Mesenchymal stem cell (in vitro differentiated cells and primary cell): ENCODE results near the gene GAPDHS.

Experiments used
- DNase-seq: peaks from one replicate; pipeline ENCODE4 v3.0.0-alpha.2; 2013
- H2AFZ ChIP-seq: one replicate; pipeline ENCODE4 v1.6.1; 2013; ENCODE audit warnings: low read depth, mild to moderate bottlenecking, control low read depth, inconsistent platforms, low read length, moderate library complexity
- H2AK5ac ChIP-seq: 2 replicates; pipeline ENCODE4 v1.6.1; 2013; ENCODE audit warnings: low read length, moderate library complexity, mild to moderate bottlenecking, inconsistent platforms; ENCODE audit not compliant: severe bottlenecking
- H2BK120ac ChIP-seq: one replicate; pipeline ENCODE4 v1.6.1; 2013; ENCODE audit warnings: low read depth, mild to moderate bottlenecking, inconsistent platforms, low read length, moderate library complexity
- H2BK12ac ChIP-seq, 2 experiments: one replicate each; pipeline ENCODE4 v1.6.1; 2013; ENCODE audit warnings: inconsistent platforms in 2 of 2, low read length in 2 of 2, mild to moderate bottlenecking in 2 of 2, moderate library complexity in 2 of 2, control low read depth in 1 of 2
- H2BK15ac ChIP-seq: one replicate; pipeline ENCODE4 v1.6.1; 2013; ENCODE audit warnings: mild to moderate bottlenecking, low read depth, inconsistent platforms; ENCODE audit not compliant: poor library complexity, severe bottlenecking
- H2BK5ac ChIP-seq: 2 replicates; pipeline ENCODE4 v1.6.1; 2013; ENCODE audit warnings: low read depth, mild to moderate bottlenecking, low read length, control low read depth, inconsistent platforms; ENCODE audit not compliant: poor library complexity, severe bottlenecking
- H3K14ac ChIP-seq, 2 experiments: one replicate each; pipeline ENCODE4 v1.6.1; 2013; ENCODE audit warnings: inconsistent platforms in 2 of 2, low read length in 2 of 2, control low read depth in 1 of 2, mild to moderate bottlenecking in 1 of 2, moderate library complexity in 1 of 2
- H3K18ac ChIP-seq, 2 experiments: one replicate each; pipeline ENCODE4 v1.6.1; 2013; ENCODE audit warnings: inconsistent platforms in 2 of 2, low read length in 2 of 2, control low read depth in 1 of 2, low read depth in 1 of 2, mild to moderate bottlenecking in 1 of 2
- H3K23ac ChIP-seq, 2 experiments: one replicate each; pipeline ENCODE4 v1.6.1; 2013; ENCODE audit warnings: inconsistent platforms in 2 of 2, low read length in 2 of 2, mild to moderate bottlenecking in 2 of 2, moderate library complexity in 2 of 2, control low read depth in 1 of 2
- H3K27ac ChIP-seq: 2 replicates; pipeline ENCODE4 v1.5.1; 2013; ENCODE audit warnings: mild to moderate bottlenecking, moderate library complexity, low read length, control low read depth, inconsistent platforms; ENCODE audit not compliant: poor library complexity, severe bottlenecking
- H3K27me3 ChIP-seq, 2 experiments: 2 replicates each; pipeline versions ENCODE4 v1.6.1 to v1.7.0; 2013; ENCODE audit warnings: low read length in 2 of 2, mild to moderate bottlenecking in 2 of 2, moderate library complexity in 2 of 2, control low read depth in 1 of 2, inconsistent platforms in 1 of 2; ENCODE audit not compliant: control insufficient read depth in 1 of 2, insufficient read depth in 1 of 2
- H3K36me3 ChIP-seq, 2 experiments: 2 replicates each; pipeline versions ENCODE4 v1.6.1 to v1.7.0; 2013; ENCODE audit warnings: low read length in 2 of 2, control low read depth in 1 of 2, inconsistent platforms in 1 of 2, low read depth in 1 of 2, mild to moderate bottlenecking in 1 of 2; ENCODE audit not compliant: insufficient read depth in 2 of 2, control insufficient read depth in 1 of 2
- H3K4ac ChIP-seq, 2 experiments: one replicate each; pipeline ENCODE4 v1.6.1; 2013; ENCODE audit warnings: inconsistent platforms in 2 of 2, low read length in 2 of 2, mild to moderate bottlenecking in 2 of 2, moderate library complexity in 2 of 2, control low read depth in 1 of 2, low read depth in 1 of 2
- H3K4me1 ChIP-seq: 2 replicates; pipeline ENCODE4 v1.6.1; 2013; ENCODE audit warnings: low read depth, low read length, control low read depth; ENCODE audit not compliant: control insufficient read depth, insufficient read depth
- H3K4me2 ChIP-seq: 2 replicates; pipeline ENCODE4 v1.6.1; 2013; ENCODE audit warnings: low read length, mild to moderate bottlenecking, inconsistent platforms; ENCODE audit not compliant: poor library complexity, severe bottlenecking
- H3K4me3 ChIP-seq, 2 experiments: 2 replicates each; pipeline versions ENCODE4 v1.5.1 to v1.7.0; 2013; ENCODE audit warnings: low read length in 2 of 2, mild to moderate bottlenecking in 2 of 2, control low read depth in 1 of 2, low read depth in 1 of 2; ENCODE audit not compliant: insufficient read depth in 1 of 2
- H3K79me1 ChIP-seq: replicated peaks from 2 replicates; pipeline ENCODE4 v1.6.1; 2013; ENCODE audit warnings: mild to moderate bottlenecking, control low read depth, low read length, inconsistent platforms; ENCODE audit not compliant: poor library complexity, severe bottlenecking
- H3K9ac ChIP-seq: 2 replicates; pipeline ENCODE4 v1.7.0; 2013; ENCODE audit warnings: mild to moderate bottlenecking, low read length, moderate library complexity
- H3K9me3 ChIP-seq: 2 replicates; pipeline ENCODE4 v1.7.0; 2013; ENCODE audit warnings: mild to moderate bottlenecking, low read length; ENCODE audit not compliant: control insufficient read depth
- H4K8ac ChIP-seq: one replicate; pipeline ENCODE4 v1.6.1; 2013; ENCODE audit warnings: inconsistent platforms, mild to moderate bottlenecking, low read length, moderate library complexity
- H4K91ac ChIP-seq: one replicate; pipeline ENCODE4 v1.6.1; 2013; ENCODE audit warnings: mild to moderate bottlenecking, low read length, inconsistent platforms
- WGBS: methylation state at CpG from one replicate; pipeline ENCODE4 v1.1.7; 2013; ENCODE audit warnings: mixed read lengths; 5-methylcytosine and 5-hydroxymethylcytosine counted together

The GAPDHS gene

GRCh38 chr19:35500611-35501010 lies 32.6 kb upstream of the GAPDHS start:
- no peaks in the 10 kb centered on the region for H3K9me3 ChIP-seq
- H3K27me3 ChIP-seq = peaks cover 12 to 16% of the 10 kb centered on the region in 2 experiments
- H3K4me1 ChIP-seq = no peaks in the 10 kb centered on the region
- H3K4me2 ChIP-seq = no peak overlapping the region
- no peak overlapping the region for H3K23ac ChIP-seq
- 84% methylated on average over 5 of the region's 10 CpGs for WGBS
- no peak overlapping the region for H3K27ac ChIP-seq
- no peak overlapping the region for H2AK5ac ChIP-seq
- no peak for DNase-seq
- H3K4ac ChIP-seq = no peak overlapping the region
- no peak overlapping the region for H2BK120ac ChIP-seq
- no peak overlapping the region for H2BK5ac ChIP-seq
- no peak overlapping the region for H4K91ac ChIP-seq
- no peak overlapping the region for H2BK12ac ChIP-seq
- no peak overlapping the region for H4K8ac ChIP-seq
- no peaks in the 10 kb centered on the region for H3K79me1 ChIP-seq
- H3K36me3 ChIP-seq = peaks cover 0 to 3% of the 10 kb centered on the region in 2 experiments
- H3K14ac ChIP-seq = no peak overlapping the region
- H3K4me3 ChIP-seq = no peak overlapping the region
- H2BK15ac ChIP-seq = no peak overlapping the region
- no peak overlapping the region for H3K18ac ChIP-seq
- H3K9ac ChIP-seq = no peak overlapping the region
- no peak overlapping the region for H2AFZ ChIP-seq

- Histone ChIP-seq H4K8ac (no peak overlapping the region), H2BK15ac (no peak overlapping the region), H2BK5ac (no peak overlapping the region), H3K18ac (no peak overlapping the region), H3K36me3 (peaks cover 0 to 4% of the 10 kb centered on the region in 2 experiments), H3K4me3 (no peak overlapping the region), H2BK12ac (no peak overlapping the region), H2AK5ac (no peak overlapping the region), H3K23ac (no peak overlapping the region), H2BK120ac (no peak overlapping the region), H3K4ac (no peak overlapping the region), H3K9ac (no peak overlapping the region), H3K4me1 (no peaks in the 10 kb centered on the region), H3K79me1 (no peaks in the 10 kb centered on the region), H3K4me2 (no peak overlapping the region), H4K91ac (no peak overlapping the region), H3K27ac (no peak overlapping the region), H2AFZ (no peak overlapping the region), H3K9me3 (no peaks in the 10 kb centered on the region), H3K27me3 (peaks cover 17 to 20% of the 10 kb centered on the region in 2 experiments), H3K14ac (no peak overlapping the region)
- 94% methylated on average over 7 of the region's 15 CpGs for WGBS
- peak; percentile 33 for DNase-seq
Measured at GRCh38 chr19:35501684-35502083, 31.6 kb upstream of the GAPDHS start.

- Histone ChIP-seq H4K91ac (no peak overlapping the region), H2AK5ac (no peak overlapping the region), H4K8ac (no peak overlapping the region), H2BK120ac (no peak overlapping the region), H3K4me1 (no peaks in the 10 kb centered on the region), H3K4me2 (no peak overlapping the region), H3K27me3 (peaks cover 25 to 26% of the 10 kb centered on the region in 2 experiments), H3K79me1 (no peaks in the 10 kb centered on the region), H2BK15ac (no peak overlapping the region), H3K9ac (no peak overlapping the region), H2BK5ac (no peak overlapping the region), H3K23ac (no peak overlapping the region), H2AFZ (no peak overlapping the region), H3K18ac (no peak overlapping the region), H3K4ac (no peak overlapping the region), H3K27ac (no peak overlapping the region), H3K36me3 (peaks cover 0 to 4% of the 10 kb centered on the region in 2 experiments), H3K9me3 (no peaks in the 10 kb centered on the region), H3K4me3 (no peak overlapping the region), H2BK12ac (no peak overlapping the region), H3K14ac (no peak overlapping the region)
- no CpG with 5 or more reads among the region's 4 CpGs for WGBS
- DNase-seq = no peak
Measured at GRCh38 chr19:35502751-35503150, 30.5 kb upstream of the GAPDHS start.

- no peak overlapping the region for H2BK5ac ChIP-seq
- no peak for DNase-seq
- no peak overlapping the region for H2AK5ac ChIP-seq
- peaks cover 10% of the 10 kb centered on the region for H3K4me1 ChIP-seq
- H3K36me3 ChIP-seq = peaks cover 0 to 4% of the 10 kb centered on the region in 2 experiments
- no peak overlapping the region for H2BK12ac ChIP-seq
- WGBS = 82% methylated on average over 6 of the region's 7 CpGs
- no peak overlapping the region for H3K14ac ChIP-seq
- H2BK120ac ChIP-seq = no peak overlapping the region
- H3K4me2 ChIP-seq = no peak overlapping the region
- no peak overlapping the region for H3K23ac ChIP-seq
- no peak overlapping the region for H4K91ac ChIP-seq
- H3K4ac ChIP-seq = no peak overlapping the region
- no peaks in the 10 kb centered on the region for H3K9me3 ChIP-seq
- H2BK15ac ChIP-seq = no peak overlapping the region
- no peak overlapping the region for H3K9ac ChIP-seq
- no peak overlapping the region for H4K8ac ChIP-seq
- no peaks in the 10 kb centered on the region for H3K79me1 ChIP-seq
- no peak overlapping the region for H3K18ac ChIP-seq
- peaks cover 45 to 54% of the 10 kb centered on the region in 2 experiments for H3K27me3 ChIP-seq
- H2AFZ ChIP-seq = no peak overlapping the region
- no peak overlapping the region for H3K4me3 ChIP-seq
- no peak overlapping the region for H3K27ac ChIP-seq
Measured at GRCh38 chr19:35506011-35506410, 27.2 kb upstream of the GAPDHS start.
